Chondrocyte (in vitro differentiated cells): ENCODE results near the gene CDT1. TPM values are rescaled to one million over a fixed set of nuclear protein-coding genes. Genes with fewer than 3 reads are reported as not detected.
A peak's percentile ranks its signal among the peaks of the same experiment; 100 is the strongest.

Source experiments
- DNase-seq: peaks from one replicate; pipeline ENCODE4 v3.0.0; 2021; ENCODE audit warnings: mixed read lengths, low spot score
- H3K27ac Mint-ChIP-seq: one replicate; pipeline ENCODE4 v1.8.0; 2021; ENCODE audit warnings: mild to moderate bottlenecking, moderate library complexity, mixed read lengths; ENCODE audit not compliant: unreplicated experiment
- H3K27me3 Mint-ChIP-seq: 2 replicates; pipeline ENCODE4 v1.8.0; 2021; ENCODE audit warnings: low read depth, mixed read lengths
- H3K36me3 Mint-ChIP-seq: 2 replicates; pipeline ENCODE4 v1.8.0; 2021; ENCODE audit warnings: low read depth, mixed read lengths
- H3K4me1 Mint-ChIP-seq: 2 replicates; pipeline ENCODE4 v1.8.0; 2021; ENCODE audit warnings: low read depth, mild to moderate bottlenecking, mixed read lengths
- H3K4me3 Mint-ChIP-seq: one replicate; pipeline ENCODE4 v1.8.0; 2021; ENCODE audit warnings: mild to moderate bottlenecking, moderate library complexity, mixed read lengths; ENCODE audit not compliant: unreplicated experiment
- H3K9me3 Mint-ChIP-seq: 2 replicates; pipeline ENCODE4 v1.8.0; 2021; ENCODE audit warnings: low read depth, mixed read lengths
- total RNA-seq: library from RNA; stranded (reverse); gene quantifications from 3 replicates; pipeline ENCODE4 v1.2.1, GENCODE V29; 2021
- TF ChIP-seq, protein P1 (sequence below): fragments of 200-600 bp; sonication (generic); IDR thresholded peaks from 2 replicates; pipeline ENCODE4 v1.5.0; 2021; ENCODE audit warnings: antibody characterized with exemption, mild to moderate bottlenecking, moderate library complexity

The CDT1 gene
- total RNA-seq, 1 donor from 2014 or later = 3.7 TPM

DNA sequence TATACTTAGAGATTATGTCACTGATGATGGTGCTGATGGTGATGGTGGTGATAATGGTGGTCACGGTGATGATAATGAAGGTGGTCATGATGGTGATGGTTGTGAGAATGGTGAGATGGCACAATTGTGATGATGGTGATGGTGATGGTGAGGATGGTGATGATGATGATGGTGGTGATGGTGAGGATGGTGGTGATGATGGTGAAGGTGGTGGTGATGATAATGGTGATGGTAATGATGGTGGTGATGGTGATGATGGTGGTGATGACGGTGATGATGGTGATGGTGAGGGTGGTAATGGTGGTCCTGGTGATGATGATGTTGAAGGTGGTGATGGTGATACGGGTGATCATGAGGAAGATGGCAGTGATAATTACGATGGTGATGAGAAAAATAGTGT, 5.5 kb upstream of the CDT1 start:
- Mint-ChIP-seq H3K27ac (no peak overlapping the region), H3K9me3 (no peaks in the 10 kb centered on the region), H3K4me1 (peaks cover 3% of the 10 kb centered on the region), H3K27me3 (no peaks in the 10 kb centered on the region), H3K4me3 (no peak overlapping the region), H3K36me3 (no peaks in the 10 kb centered on the region)
- TF ChIP-seq, protein P1, sequence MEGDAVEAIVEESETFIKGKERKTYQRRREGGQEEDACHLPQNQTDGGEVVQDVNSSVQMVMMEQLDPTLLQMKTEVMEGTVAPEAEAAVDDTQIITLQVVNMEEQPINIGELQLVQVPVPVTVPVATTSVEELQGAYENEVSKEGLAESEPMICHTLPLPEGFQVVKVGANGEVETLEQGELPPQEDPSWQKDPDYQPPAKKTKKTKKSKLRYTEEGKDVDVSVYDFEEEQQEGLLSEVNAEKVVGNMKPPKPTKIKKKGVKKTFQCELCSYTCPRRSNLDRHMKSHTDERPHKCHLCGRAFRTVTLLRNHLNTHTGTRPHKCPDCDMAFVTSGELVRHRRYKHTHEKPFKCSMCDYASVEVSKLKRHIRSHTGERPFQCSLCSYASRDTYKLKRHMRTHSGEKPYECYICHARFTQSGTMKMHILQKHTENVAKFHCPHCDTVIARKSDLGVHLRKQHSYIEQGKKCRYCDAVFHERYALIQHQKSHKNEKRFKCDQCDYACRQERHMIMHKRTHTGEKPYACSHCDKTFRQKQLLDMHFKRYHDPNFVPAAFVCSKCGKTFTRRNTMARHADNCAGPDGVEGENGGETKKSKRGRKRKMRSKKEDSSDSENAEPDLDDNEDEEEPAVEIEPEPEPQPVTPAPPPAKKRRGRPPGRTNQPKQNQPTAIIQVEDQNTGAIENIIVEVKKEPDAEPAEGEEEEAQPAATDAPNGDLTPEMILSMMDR = no peak
- no peak for DNase-seq

DNA sequence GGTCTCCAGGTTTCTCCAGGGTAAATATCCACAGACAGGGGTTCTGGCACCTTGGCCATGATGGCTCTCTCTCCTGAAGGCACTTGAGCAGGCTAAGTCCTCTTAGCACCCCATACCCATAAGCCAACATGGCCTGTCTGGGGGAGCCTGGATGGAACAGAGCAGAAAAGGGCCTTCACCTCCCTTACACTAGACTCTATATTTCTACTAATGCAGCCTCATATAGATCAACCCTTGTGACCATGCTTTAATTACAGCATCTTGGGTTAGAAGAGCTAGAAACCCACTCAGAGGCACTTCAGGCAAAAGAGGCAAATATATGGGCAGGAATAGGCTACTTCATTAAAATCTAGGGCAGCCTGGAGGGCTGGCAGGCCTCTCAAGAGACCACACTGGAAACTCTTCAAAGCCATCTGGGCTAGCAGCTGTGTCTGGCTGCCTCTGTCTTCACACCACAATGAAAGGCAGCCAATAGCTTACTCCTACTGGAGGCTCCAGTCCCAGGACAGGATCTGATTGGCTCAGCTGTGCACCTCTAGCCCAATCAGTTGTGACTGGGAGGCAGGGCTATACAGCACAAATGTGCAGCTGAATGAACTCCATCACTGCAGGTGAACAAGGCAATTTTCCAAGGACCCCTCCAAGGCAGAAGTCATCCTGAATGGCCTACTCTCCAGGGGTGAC, 4.7 kb upstream of the CDT1 start:
- no peaks in the 10 kb centered on the region for H3K36me3 Mint-ChIP-seq
- H3K9me3 Mint-ChIP-seq = no peaks in the 10 kb centered on the region
- no peak for DNase-seq
- H3K4me3 Mint-ChIP-seq = no peak overlapping the region
- no peak overlapping the region for H3K27ac Mint-ChIP-seq
- peaks cover 3% of the 10 kb centered on the region for H3K4me1 Mint-ChIP-seq
- TF ChIP-seq, protein P1 = no peak
- H3K27me3 Mint-ChIP-seq = no peaks in the 10 kb centered on the region

DNA sequence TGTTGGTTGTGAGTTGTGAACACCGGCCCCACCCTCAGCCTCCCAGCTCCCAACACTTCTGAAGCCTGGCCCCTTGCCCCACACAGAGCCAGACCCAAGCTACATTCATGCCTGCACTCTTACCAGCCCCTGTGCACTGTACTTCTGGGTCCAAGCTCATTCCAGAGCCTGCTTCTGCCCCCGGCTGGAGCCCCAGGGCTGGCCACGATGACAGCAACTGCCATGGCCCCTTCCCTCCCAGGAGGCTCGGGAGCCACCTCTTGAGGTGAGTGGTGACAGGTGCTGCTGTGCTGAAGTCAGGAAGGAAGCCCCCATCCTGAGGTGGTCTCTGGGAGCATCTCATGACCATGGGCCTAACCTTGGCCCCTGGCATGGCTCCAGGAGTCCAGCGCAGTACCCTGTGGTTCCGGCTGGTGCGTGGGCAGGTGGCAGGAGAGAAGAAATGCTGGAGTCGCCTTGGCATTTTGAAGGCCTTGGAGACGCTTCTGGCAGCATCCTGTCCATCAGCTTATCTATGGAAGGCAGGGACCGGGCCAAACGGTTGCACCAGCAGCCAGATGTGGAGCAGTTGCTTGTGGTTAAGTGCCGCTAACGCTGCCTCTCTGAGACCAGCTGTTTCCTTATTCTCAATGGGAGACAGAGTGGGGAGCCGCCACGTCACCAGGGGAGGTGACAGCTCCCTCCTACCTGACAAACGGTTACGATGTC, 3.9 kb upstream of the CDT1 start:
- Mint-ChIP-seq H3K4me3 (no peak overlapping the region), H3K27me3 (no peaks in the 10 kb centered on the region), H3K36me3 (no peaks in the 10 kb centered on the region), H3K27ac (no peak overlapping the region), H3K9me3 (no peaks in the 10 kb centered on the region), H3K4me1 (peaks cover 3% of the 10 kb centered on the region)
- TF ChIP-seq, protein P1 = no peak
- DNase-seq = no peak

DNA sequence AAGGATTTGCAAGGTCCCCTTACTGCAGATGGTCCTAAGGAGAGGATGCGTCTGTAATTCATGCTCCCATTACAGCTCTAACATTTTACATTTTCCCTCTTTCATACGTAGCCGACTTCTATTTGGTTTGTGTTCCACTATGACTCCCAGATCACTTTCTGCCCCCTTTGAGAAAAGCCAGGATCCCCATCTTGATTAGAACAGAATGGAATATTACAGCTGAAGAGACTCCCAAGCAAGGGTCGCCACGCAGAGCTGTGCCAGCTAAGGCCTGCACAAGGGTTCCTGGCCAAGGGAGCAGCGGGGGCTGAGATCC, 3.4 kb upstream of the CDT1 start:
- TF ChIP-seq, protein P1 = no peak
- H3K27me3 Mint-ChIP-seq = no peaks in the 10 kb centered on the region
- no peaks in the 10 kb centered on the region for H3K36me3 Mint-ChIP-seq
- no peak overlapping the region for H3K4me3 Mint-ChIP-seq
- no peak for DNase-seq
- no peaks in the 10 kb centered on the region for H3K9me3 Mint-ChIP-seq
- H3K4me1 Mint-ChIP-seq = peaks cover 3% of the 10 kb centered on the region
- H3K27ac Mint-ChIP-seq = no peak overlapping the region

DNA sequence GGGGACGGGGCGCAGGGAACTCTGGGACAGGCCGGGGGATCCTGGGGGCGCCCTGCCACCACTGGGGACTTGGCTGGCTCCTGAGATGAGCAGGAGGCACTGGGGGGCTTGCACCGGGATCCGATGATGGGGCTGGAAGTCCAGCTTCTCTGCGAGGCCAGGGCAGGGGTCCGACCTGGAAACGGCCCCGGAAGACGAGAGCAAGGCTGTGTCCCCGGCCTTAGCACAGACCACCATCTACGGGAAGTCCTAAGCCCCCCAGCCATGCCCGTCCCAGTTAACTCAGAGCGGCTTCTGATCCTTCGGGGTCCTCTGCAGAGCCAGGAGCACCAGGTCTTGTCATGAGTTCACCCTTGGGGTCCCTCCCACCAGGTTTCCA, 573 bp downstream of the CDT1 start:
- Mint-ChIP-seq H3K9me3 (no peaks in the 10 kb centered on the region), H3K27ac (no peak overlapping the region), H3K27me3 (no peaks in the 10 kb centered on the region), H3K4me1 (peaks cover 3% of the 10 kb centered on the region), H3K4me3 (peak overlapping the region; percentile 62), H3K36me3 (no peaks in the 10 kb centered on the region)
- DNase-seq = no peak
- TF ChIP-seq, protein P1 = no peak
